Stimulated activated CD8-positive, alpha-beta memory T cell treated with anti-CD3 and anti-CD28 coated beads, Interleukin-15, amount 100 ng/mL, for 48 hours (primary cell): ENCODE data around the gene AP2A2.
A peak's percentile ranks its signal among the peaks of the same experiment; 100 is the strongest.
"Not testable (repeated sequence)": the region's sequence is repeated elsewhere in the genome, so short reads cannot be mapped to it uniquely, and the experiment has no call there.

Experiments
- DNase-seq, 2 donors: peaks; one replicate each; pipeline ENCODE4 v3.0.0-alpha.2; 2020; ENCODE audit warnings: low read depth in 2 of 2

AP2A2 gene

GRCh38 chr11:975376-975775 lies 49.7 kb downstream of the AP2A2 start:
- not testable (repeated sequence) for DNase-seq

DNA sequence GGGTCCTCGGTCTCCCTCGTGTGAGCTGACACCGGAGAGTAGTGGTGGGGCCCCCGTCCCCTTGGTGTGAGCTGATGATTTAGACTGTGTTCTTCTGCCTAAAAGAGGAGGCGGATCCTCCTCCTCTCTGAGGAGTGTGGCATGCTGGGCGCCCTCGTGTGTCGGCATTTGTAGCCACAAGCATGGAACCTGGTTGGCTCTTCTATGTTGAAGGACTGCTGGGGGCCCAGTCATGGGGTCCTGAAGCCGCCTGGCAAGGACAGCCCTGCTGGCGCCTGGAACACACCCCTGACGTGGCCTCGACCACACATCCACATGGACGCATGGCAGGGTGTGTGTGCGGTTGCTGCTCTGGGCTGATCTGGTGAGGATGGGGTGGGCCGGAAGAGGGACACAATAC lies 50.2 kb downstream of the AP2A2 start:
- no peak for DNase-seq

DNA sequence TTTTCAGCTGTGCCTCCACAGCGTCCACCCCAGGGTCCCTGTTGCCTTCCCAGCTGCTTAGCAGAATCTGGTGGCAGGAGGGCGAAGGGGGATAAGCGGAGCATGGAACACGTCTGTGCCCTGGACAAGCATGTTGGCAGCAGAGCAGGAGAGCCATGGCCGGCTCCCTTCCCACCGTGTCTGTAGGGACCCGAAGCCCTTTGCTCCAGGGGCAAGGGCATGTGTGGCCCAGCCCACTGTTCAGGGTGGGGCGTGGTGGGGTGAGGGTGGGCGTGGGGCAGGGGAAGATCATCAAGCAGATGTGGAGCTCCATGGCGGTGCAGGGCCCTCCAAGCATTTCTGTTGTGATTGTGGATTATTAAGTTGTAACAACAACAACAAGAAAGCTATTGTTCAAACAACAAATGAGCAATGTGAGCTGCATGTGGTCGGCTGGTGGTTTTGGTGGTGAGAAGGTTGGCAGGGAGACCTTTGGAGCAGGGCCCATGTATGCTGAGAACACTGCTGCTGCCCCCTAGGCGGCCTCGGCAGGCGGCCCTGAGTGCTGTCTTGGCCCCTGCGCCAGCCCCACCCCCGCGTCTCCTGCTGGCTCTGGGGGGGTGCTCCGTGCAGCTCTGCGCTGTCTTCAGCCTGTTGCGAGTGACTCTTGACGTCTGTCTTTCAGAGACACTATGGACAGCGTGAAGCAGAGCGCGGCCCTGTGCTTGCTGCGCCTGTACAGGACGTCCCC lies 50.9 kb downstream of the AP2A2 start:
- DNase-seq: peak in 1 of 2 donors; percentile 19

DNA sequence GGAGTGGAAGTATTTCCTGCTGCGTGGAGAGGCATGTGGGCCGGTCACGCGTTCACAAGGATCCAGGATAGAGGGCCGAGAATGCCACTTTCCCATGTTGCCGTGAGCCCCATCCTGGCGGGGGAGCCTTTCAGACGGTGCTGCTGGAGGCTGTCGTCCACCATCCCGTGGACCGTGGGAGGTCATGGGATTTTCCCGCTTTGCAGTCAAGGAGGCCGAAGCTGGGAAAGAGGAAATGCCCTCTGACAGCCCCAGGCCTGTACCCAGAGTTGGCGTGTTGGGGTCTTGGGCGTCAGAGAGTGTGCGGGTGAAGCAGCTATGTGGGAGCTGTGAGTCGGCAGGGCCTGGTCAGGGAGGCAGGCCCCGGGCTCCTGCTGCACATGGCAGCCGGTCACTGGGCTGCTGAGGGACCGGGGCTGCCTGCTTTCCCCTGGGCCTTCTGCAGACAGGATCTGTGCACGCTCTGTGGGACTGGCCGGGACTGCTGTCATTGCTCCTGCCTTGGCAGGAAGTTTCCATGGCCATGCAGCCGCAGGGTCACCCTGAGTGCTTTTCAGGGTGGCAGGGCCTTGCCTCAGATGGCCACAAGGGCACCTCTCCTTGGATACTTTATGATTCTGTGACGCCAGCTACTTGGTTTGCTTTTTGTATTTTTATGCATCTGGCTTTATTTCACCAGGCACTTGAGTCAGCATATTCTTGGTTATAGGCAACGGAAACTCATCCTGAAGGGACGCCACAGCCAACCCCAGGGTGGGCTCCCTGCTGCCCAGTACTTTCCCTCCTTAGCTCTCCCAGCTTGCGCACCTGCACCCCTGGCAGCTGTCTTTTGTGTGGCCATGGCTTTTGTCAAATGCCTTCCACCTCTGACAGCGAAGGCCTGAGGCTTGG lies 52.4 kb downstream of the AP2A2 start:
- no peak for DNase-seq

- DNase-seq: no peak
These were observed 53.1 kb downstream of the AP2A2 start for GRCh38 chr11:978781-979180.

- no peak for DNase-seq
These were observed 55.0 kb downstream of the AP2A2 start for GRCh38 chr11:980438-981357.

DNA sequence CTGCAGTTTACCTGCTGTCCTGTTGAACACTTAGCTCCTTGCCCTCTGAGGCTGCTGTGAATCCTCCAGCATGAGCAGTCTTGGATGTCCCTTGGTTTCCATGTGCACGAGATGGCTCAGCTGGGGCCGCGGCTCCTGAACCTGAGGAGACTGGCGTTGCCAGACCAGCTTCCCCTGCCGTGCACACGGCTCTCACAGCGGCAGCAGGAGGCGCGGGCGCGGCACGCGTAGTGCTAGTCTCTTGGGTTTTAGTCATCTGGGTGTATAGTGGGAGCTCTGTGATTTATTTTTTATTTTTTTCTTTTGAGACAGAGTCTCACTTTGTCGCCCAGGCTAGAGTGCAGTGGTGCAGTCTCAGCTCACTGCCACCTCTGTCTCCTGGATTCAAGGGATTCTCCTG lies 56.1 kb downstream of the AP2A2 start:
- no peak for DNase-seq

GRCh38 chr11:984546-984945 lies 58.9 kb downstream of the AP2A2 start:
- no peak for DNase-seq

DNA sequence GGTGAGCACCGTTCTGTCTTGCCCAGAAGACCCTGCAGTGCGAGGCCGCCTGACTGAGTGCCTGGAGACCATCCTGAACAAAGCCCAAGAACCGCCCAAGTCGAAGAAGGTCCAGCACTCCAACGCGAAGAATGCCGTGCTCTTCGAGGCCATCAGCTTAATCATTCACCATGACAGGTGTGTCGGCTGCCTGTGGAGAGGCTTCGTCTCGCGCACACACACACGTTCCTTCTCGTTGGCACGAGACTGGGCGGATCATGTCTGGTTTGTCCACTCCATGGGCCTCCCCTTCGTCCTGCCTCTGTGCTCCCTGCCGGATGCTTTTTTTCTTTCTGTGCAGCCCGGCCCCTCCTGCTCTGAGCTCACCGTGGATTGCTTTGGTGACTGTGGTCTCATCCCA lies 59.7 kb downstream of the AP2A2 start:
- DNase-seq: no peak

DNA sequence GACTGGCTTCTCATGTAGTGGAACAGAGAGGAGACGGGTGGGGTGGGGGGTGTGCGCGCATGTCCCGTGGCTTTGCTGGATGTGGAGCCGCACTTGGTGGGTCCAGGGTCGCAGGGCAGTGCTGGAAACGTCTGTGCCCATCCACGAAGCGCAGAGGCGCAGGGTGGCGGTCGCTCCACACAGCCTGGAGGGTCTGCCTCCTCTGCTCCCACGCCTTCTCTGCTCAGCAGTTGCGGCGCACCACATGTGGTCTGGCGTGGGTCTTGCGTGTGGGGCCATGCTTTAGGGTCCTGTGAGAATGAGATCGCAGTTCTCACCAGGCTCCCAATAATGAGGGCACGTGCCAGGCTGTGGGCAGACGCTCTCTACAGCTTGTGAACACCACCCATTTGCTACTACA lies 60.2 kb downstream of the AP2A2 start:
- no peak for DNase-seq

GRCh38 chr11:986270-986951 lies 60.7 kb downstream of the AP2A2 start:
- DNase-seq: no peak

- no peak for DNase-seq
These were observed 61.3 kb downstream of the AP2A2 start for GRCh38 chr11:986952-987305.

- DNase-seq: no peak
These were observed 62.0 kb downstream of the AP2A2 start for GRCh38 chr11:987671-988070.

DNA sequence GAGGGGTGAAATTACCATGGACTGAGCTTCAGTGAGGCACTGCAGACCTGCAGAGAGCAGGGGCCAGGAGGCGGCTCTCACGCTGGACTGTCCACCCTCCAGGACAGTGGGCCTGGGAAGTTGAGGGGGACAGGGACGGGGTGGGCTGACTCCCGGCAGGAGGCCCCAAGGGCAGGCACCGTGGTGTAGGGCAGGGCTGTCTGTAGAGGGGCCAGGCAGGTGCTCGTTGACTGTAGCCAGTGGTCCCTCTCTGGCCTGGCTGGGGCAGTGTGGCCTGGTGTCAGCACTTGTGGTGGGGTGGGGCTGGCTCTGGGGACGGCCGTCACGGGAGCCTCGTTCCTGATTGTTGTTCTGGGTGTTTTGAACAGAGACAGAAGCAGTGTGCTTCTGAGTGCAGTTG lies 64.4 kb downstream of the AP2A2 start:
- DNase-seq: no peak

GRCh38 chr11:991034-991433 lies 65.4 kb downstream of the AP2A2 start:
- no peak for DNase-seq

- no peak for DNase-seq
These were observed 66.1 kb downstream of the AP2A2 start for GRCh38 chr11:991711-992307.

- DNase-seq: no peak
These were observed 66.9 kb downstream of the AP2A2 start for GRCh38 chr11:992577-992976.

GRCh38 chr11:993632-994167 lies 68.0 kb downstream of the AP2A2 start:
- no peak for DNase-seq

DNA sequence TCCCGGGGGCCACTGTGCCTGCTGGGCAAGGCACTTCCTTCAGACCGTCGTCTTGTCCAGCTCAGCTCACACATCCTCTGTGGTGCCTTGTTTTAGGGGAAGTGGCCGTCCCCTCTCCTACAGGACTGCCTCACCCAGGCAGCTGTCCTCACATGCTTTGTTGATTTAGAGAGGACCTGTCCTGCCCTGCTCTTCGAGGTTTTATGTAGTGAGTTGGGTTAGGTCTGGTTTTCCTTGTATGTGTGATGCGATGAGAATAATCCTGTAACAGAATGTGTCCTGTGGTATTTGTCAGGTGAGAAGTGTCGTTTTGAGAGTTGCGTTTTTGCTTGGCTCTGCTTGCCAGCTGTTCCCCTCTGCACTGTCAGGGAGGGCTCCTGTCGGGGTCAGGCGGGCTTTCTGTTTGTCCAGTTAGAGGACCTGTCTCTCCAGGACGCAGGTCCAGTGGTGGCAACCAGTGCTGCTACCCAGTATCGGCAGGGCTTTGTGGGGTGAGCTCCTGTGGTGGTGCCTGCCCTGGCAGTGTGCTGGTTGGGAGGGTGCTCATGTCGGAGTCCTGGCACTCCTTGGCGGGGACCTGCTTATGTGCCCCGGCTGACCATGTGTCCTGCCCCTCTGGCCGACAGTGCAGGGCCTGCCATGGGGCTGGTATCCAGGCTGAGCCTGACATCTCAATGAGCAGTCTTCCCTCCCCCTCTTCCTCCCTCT lies 69.5 kb downstream of the AP2A2 start:
- no peak for DNase-seq

DNA sequence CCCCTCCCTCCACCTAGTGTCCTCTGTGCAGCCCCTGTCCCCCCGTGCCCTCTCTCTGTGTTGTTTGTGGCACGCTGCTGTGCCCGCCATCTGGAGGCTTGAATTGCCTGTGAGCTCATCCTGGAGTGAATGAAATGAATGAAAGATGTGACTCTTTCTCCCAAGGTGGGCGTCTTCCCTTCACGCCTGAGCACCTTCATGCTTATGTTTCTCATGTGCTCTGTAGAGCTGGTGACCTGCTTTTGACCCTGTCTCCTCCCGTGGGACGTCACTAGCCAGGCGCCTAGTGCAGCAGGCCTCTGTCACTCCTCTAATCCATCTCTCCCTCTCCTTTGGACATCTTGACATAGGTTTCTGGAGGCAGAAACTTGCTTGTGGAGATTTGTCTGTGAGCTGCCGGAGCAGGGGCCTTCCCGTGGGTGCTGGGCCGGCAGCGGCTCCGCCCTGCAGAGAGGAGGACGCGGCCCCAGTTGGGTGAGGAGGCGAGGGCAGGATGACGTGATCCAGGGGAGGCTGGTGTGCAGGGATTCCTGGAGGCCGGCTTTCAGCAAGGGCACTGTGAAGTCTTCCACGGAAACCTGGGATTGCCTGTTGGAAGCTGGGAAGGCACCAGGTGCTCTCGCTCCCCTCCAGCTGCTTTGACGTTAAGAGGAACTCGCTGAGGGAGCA lies 70.2 kb downstream of the AP2A2 start:
- no peak for DNase-seq
